ENCODE results near the gene TSPAN18. TPM values are rescaled to one million over a fixed set of nuclear protein-coding genes. Genes with fewer than 3 reads are reported as not detected.

TSPAN18 gene
- total RNA-seq, 6 donors from 2014 or later, result 8.2 to 48.6 (median 17.5) TPM

- 75 to 86% methylated on average over 2 of the region's 2 CpGs for WGBS, 2 donors
- H3K4me1 ChIP-seq, result peaks cover 0 to 8% (median 5%) of the 10 kb centered on the region in 4 donors
- no peaks in the 10 kb centered on the region for H3K27me3 ChIP-seq
- TF ChIP-seq, protein P1, sequence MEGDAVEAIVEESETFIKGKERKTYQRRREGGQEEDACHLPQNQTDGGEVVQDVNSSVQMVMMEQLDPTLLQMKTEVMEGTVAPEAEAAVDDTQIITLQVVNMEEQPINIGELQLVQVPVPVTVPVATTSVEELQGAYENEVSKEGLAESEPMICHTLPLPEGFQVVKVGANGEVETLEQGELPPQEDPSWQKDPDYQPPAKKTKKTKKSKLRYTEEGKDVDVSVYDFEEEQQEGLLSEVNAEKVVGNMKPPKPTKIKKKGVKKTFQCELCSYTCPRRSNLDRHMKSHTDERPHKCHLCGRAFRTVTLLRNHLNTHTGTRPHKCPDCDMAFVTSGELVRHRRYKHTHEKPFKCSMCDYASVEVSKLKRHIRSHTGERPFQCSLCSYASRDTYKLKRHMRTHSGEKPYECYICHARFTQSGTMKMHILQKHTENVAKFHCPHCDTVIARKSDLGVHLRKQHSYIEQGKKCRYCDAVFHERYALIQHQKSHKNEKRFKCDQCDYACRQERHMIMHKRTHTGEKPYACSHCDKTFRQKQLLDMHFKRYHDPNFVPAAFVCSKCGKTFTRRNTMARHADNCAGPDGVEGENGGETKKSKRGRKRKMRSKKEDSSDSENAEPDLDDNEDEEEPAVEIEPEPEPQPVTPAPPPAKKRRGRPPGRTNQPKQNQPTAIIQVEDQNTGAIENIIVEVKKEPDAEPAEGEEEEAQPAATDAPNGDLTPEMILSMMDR (IDR thresholded peaks at IDR 0.05), result no peak
- TF ChIP-seq POLR2AphosphoS5 (IDR thresholded peaks at IDR 0.05) (no peak), POLR2A (IDR thresholded peaks at IDR 0.05) (no peak), EP300 (IDR thresholded peaks at IDR 0.05) (no peak)
- no peaks in the 10 kb centered on the region for H3K36me3 ChIP-seq
- DNase-seq, result no peak
- ATAC-seq (ENCODE audit: low FRiP score in 2 of 2), result no peak
- no peak overlapping the region for H3K4me3 ChIP-seq
- no peaks in the 10 kb centered on the region for H3K9me3 ChIP-seq
- no peak overlapping the region for H3K27ac ChIP-seq
Measured at GRCh38 chr11:44736791-44737190, 10.0 kb downstream of the TSPAN18 start.

- Histone ChIP-seq H3K27ac (no peak overlapping the region), H3K36me3 (no peaks in the 10 kb centered on the region), H3K27me3 (no peaks in the 10 kb centered on the region), H3K4me3 (no peak overlapping the region), H3K4me1 (peaks cover 0 to 10% (median 6%) of the 10 kb centered on the region in 4 donors), H3K9me3 (no peaks in the 10 kb centered on the region)
- ATAC-seq (ENCODE audit: low FRiP score in 2 of 2) (no peak), DNase-seq (no peak)
- no peak for TF ChIP-seq POLR2A (IDR thresholded peaks at IDR 0.05)
- no peak for TF ChIP-seq POLR2AphosphoS5 (IDR thresholded peaks at IDR 0.05)
- 59 to 72% methylated on average over 11 of the region's 11 CpGs for WGBS, 2 donors
Measured at GRCh38 chr11:44737245-44738085, 10.7 kb downstream of the TSPAN18 start.

DNA sequence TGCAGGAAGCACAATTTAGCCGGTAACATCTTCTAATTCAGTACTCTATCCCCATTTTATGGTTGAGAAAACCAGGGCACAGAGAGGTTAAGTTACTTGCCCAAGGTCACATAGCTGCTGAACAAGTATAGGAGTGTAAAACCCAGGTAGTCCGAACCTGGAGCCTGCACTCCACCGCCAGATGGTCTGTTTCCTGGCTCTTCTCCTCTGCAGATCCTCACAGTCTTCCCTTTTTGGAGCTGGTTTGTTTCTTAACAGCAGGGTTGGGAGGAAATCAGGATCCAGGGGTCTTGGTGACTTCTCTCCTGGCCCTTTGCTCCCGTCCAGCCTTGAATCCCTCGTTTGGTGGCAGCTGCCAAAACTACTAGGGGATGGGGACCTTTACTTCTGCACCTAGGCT lies 12.0 kb downstream of the TSPAN18 start:
- ATAC-seq (ENCODE audit: low FRiP score in 2 of 2) (no peak), DNase-seq (no peak)
- TF ChIP-seq POLR2AphosphoS5 (IDR thresholded peaks at IDR 0.05) (no peak), POLR2A (IDR thresholded peaks at IDR 0.05) (no peak), EP300 (IDR thresholded peaks at IDR 0.05) (no peak)
- TF ChIP-seq, protein P1 (IDR thresholded peaks at IDR 0.05), result no peak
- Histone ChIP-seq H3K9me3 (no peaks in the 10 kb centered on the region), H3K4me1 (peaks cover 4 to 10% (median 6%) of the 10 kb centered on the region in 4 donors), H3K4me3 (no peak overlapping the region), H3K27ac (no peak overlapping the region), H3K27me3 (no peaks in the 10 kb centered on the region), H3K36me3 (no peaks in the 10 kb centered on the region)
- whole genome bisulfite sequencing, 2 donors, result 77 to 84% methylated on average over 5 of the region's 5 CpGs

DNA sequence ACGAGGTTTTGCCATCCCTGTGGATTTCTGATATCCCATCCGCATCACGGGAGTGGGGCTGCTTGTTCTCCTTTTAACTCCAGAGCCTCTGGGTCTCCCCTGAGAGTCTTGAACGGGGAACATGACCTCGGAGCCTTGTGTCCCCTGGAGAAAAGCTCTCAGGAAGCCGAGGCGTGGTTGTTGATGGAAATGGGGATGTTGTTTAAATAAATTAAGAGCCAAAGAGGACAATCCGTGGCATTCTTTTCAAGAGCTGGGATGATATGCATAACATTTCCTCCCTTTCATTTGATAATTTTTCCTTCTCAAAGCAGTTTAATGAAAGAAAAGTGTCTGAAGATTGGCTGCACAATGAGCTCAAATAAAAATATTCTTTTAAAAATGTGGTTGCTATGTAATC lies 14.2 kb downstream of the TSPAN18 start:
- TF ChIP-seq EP300 (IDR thresholded peaks at IDR 0.05) (no peak), POLR2A (IDR thresholded peaks at IDR 0.05) (no peak), POLR2AphosphoS5 (IDR thresholded peaks at IDR 0.05) (no peak)
- TF ChIP-seq, protein P1 (IDR thresholded peaks at IDR 0.05), result no peak
- DNase-seq, result no peak
- H3K27me3 ChIP-seq, result no peaks in the 10 kb centered on the region
- no peaks in the 10 kb centered on the region for H3K36me3 ChIP-seq
- WGBS, 2 donors, result 34 to 51% methylated on average over 8 of the region's 8 CpGs
- no peaks in the 10 kb centered on the region for H3K9me3 ChIP-seq
- H3K4me1 ChIP-seq, result peaks cover 4 to 10% (median 6%) of the 10 kb centered on the region in 4 donors
- peak overlapping the region in 2 of 4 donors; percentile 30 for H3K27ac ChIP-seq
- no peak overlapping the region for H3K4me3 ChIP-seq
- no peak for ATAC-seq (ENCODE audit: low FRiP score in 2 of 2)

GRCh38 chr11:44741976-44742375 lies 15.2 kb downstream of the TSPAN18 start:
- H3K27me3 ChIP-seq, result no peaks in the 10 kb centered on the region
- H3K27ac ChIP-seq, result no peak overlapping the region
- WGBS, 2 donors, result 76 to 88% methylated on average over 4 of the region's 4 CpGs
- no peak overlapping the region for H3K4me3 ChIP-seq
- H3K9me3 ChIP-seq, result no peaks in the 10 kb centered on the region
- DNase-seq, result no peak
- no peak for ATAC-seq (ENCODE audit: low FRiP score in 2 of 2)
- TF ChIP-seq EP300 (IDR thresholded peaks at IDR 0.05) (no peak), POLR2A (IDR thresholded peaks at IDR 0.05) (no peak), POLR2AphosphoS5 (IDR thresholded peaks at IDR 0.05) (no peak)
- TF ChIP-seq, protein P1 (IDR thresholded peaks at IDR 0.05), result no peak
- H3K4me1 ChIP-seq, result peaks cover 6 to 12% (median 9%) of the 10 kb centered on the region in 4 donors
- H3K36me3 ChIP-seq, result no peaks in the 10 kb centered on the region
